ENCODE measurements around the gene FOXN1.
A peak's percentile ranks its signal among the peaks of the same experiment; 100 is the strongest.
"Not testable (repeated sequence)": the region's sequence is repeated elsewhere in the genome, so short reads cannot be mapped to it uniquely, and the experiment has no call there.

Gene FOXN1

DNA sequence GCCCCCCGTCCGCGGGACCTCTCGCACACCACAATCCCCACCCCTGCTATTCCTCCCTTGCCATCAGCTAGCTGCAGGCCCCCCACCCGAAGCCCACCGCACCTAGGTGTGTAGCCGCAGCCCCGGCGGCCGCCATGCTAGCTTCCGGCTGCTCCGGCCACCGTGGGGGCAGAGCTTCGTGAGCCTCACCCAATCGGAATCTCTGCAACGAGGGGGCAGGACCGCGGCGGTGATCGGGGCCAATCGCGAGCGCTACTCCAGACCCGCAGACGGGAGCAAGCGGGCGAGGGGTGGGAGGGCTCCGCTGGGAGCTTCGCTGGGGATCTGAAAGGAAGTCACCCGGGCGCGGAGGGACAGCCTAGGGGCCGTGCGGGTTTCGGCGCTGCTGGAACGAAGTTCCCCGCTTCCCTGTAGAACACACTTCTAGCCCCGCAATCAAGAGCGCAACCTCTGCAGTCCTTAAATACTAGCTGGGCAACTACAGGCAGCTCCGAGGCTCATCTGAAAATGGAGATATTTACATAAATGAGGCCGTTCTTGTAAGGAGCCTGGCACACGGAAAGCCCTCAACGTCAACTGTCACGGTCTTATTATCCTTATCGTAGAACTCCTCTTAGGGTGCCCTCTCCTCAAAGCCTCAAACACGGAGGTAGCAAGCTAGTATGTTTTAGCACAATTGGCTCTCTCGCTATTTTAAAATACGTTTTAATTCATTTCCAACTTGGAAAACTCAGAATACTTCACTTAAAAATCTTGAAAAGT, 65.4 kb downstream of the FOXN1 start, which contains the start of gene PIGS:
Gene PIGS (minus strand): TSS at position 164 of the 762 bp plus-strand sequence. CDS start 28 bp downstream, at position 136.
- peak; percentile 96 to 98 for DNase-seq (ENCODE audit: low read depth in 1 of 2, low spot score in 1 of 2)
- no peak for TF ChIP-seq JUND (IDR thresholded peaks at IDR 0.05; ENCODE audit: low read depth)
- in situ Hi-C loops (cut with HindIII; ENCODE audit: low pct_unique_long_range_greater_than_20kb, low sequenced_read_pairs), result no loop called here

DNA sequence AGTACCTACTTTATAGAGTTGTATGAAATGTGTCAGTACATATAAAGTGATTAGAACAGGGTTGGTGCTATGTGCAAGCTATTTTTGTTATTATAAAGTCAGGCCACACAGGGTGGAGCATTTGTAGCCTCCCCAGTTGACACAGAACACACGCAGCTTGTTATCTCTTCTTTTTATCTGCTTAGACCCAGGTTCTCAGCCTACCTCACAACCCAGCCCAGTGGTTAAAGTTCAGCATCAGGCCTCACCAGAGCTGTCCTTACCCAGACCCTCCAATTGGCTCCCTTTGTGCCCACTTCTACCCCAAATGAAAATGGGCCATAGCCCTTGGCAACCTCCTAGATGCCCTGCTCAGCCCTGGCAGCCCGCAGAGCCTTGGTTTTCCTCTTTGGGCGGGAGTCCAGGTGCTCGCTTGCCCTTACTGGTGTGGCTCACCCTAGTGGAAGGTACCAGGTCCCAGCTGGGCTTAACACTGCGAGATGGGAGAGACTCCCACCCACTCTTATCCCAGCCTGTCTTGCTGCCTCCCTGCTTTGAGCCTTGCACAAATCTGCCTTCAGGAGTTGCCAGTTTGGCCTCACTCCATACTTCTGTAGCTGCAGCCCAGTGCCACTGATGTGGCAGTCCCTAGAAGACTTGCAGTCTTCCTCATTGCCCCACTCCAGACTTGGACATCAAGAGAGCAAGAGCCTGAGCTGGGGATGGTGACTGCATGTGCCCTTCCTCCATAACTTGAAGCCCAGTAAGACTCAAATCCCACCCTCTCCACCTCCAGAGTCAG, 66.3 kb downstream of the FOXN1 start:
- no peak for DNase-seq (ENCODE audit: low read depth in 1 of 2, low spot score in 1 of 2)
- no peak for TF ChIP-seq JUND (IDR thresholded peaks at IDR 0.05; ENCODE audit: low read depth)
- in situ Hi-C loops (cut with HindIII; ENCODE audit: low pct_unique_long_range_greater_than_20kb, low sequenced_read_pairs), result no loop called here

DNA sequence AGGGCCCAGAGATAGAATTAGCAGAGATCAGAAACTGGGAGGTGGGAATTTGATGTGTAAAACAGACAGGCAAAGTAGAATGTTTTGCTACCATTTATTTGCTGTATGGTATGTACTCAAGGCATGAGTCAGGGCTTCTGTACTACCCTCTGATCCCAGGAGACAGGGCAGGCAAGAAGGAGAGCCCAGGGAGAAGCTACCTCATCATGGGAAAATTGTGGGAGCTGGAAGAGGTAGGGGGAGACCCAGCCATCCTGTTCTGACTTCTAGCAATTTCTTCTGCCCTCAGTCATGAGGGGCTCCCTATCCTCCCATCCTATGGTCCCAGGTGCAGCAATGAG, 66.9 kb downstream of the FOXN1 start:
- in situ Hi-C loops (cut with HindIII; ENCODE audit: low pct_unique_long_range_greater_than_20kb, low sequenced_read_pairs), result no loop called here
- DNase-seq (ENCODE audit: low read depth in 1 of 2, low spot score in 1 of 2), result no peak
- TF ChIP-seq JUND (IDR thresholded peaks at IDR 0.05; ENCODE audit: low read depth), result no peak

DNA sequence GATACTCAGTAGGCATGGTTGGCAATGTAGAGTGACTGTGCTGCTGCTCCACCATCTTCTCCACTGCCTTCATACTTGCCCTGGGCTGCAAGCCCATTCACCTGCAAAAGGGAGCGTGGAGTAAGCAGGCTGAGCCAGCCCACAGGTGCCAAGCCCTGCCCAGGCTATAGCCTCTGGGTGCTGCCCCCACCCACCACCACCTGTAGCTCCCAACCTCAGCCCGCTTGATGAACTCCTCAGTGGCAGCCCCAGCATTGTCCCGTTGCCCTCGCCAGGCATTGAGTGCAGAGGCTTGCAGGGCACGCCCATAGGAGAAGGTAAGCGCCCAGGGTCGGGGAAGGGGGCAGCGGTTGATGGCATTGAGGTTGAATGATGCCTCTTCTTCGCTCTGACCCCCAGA, 67.4 kb downstream of the FOXN1 start:
- in situ Hi-C loops (cut with HindIII; ENCODE audit: low pct_unique_long_range_greater_than_20kb, low sequenced_read_pairs), result no loop called here
- no peak for DNase-seq (ENCODE audit: low read depth in 1 of 2, low spot score in 1 of 2)
- TF ChIP-seq JUND (IDR thresholded peaks at IDR 0.05; ENCODE audit: low read depth), result no peak

DNA sequence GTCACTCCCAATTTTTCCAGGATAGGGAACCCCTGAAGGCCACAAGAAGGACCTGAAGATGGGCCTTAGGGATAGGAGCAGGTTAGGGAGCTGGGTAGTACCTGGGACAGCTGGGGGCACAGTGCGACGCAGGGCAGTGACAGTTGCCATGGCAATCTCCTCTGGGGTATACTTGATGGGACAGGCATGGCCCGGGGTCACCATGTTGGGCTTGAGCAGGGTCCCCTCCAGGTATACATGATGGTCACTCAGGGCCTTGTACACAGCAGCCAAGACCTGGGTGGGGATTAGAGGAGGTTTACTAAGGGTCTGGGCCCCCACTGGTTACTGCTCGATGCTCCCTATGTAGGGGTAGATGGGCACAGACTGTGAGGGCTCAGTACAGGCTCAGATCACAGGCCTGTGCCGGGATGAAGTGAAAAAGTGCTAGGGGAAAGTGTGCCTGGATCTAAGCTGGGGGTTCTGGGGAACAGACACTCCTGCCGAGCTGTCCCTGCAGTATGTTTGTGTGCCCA, 67.9 kb downstream of the FOXN1 start:
- DNase-seq (ENCODE audit: low read depth in 1 of 2, low spot score in 1 of 2), result no peak
- in situ Hi-C loops (cut with HindIII; ENCODE audit: low pct_unique_long_range_greater_than_20kb, low sequenced_read_pairs), result no loop called here
- TF ChIP-seq JUND (IDR thresholded peaks at IDR 0.05; ENCODE audit: low read depth), result no peak

DNA sequence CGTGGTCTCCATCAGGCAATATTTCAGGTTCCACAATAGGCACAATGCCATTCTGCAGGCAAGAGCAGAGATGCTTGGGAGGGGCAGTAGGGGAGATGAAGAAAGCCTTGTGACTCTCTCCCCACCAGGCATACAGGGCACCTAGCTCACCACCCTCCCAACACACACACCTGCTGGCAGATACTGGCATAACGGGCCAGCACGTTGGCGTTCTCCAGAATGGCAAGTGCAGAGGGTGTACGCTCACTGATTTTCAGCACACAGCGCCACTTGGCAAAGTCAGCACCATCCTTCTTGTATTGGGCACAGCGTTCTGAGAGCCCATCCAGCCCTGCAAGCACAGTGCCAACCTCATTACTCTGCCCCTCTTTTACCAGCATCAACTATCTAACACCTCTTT, 68.4 kb downstream of the FOXN1 start:
- DNase-seq (ENCODE audit: low read depth in 1 of 2, low spot score in 1 of 2), result peak in 1 of 2 experiments; percentile 41

DNA sequence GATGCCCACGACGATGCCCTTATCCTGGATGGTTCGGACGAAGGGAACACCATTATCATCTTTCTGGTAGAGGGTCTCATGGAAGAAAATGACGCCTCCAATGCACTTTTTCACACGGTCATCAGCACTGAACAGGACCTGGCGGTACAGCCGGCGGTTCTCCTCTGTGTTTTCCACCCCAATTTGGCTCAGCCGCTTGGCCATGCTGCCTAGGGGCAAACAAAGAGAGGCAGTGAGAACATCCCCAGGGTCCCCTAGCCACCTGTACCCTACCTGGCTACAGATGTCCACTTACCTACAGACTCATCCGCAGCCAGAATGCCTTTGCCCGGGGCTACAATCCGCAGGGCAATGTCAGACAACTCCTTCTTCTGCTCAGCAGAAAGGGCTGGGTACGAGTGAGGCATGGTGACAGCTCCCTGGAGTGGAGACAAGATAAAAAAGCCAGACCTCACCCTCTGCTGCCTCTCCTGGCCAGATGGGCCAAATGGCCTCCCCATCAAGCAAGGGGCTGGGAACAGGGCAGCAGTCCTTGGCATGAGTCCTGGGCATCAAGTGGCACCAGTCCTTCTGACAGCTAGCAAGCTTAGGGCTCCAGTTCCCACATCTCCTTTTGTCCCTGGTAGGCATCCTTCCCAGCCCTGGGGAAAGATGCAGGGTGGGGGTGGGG, 69.1 kb downstream of the FOXN1 start:
- in situ Hi-C loops (cut with HindIII; ENCODE audit: low pct_unique_long_range_greater_than_20kb, low sequenced_read_pairs), result no loop called here
- DNase-seq (ENCODE audit: low read depth in 1 of 2, low spot score in 1 of 2), result no peak
- no peak for TF ChIP-seq JUND (IDR thresholded peaks at IDR 0.05; ENCODE audit: low read depth)

More for the DNA sequence above, 68.4 kb downstream of the FOXN1 start:
- TF ChIP-seq JUND (IDR thresholded peaks at IDR 0.05; ENCODE audit: low read depth), result no peak
- in situ Hi-C loops (cut with HindIII; ENCODE audit: low pct_unique_long_range_greater_than_20kb, low sequenced_read_pairs), result no loop called here

DNA sequence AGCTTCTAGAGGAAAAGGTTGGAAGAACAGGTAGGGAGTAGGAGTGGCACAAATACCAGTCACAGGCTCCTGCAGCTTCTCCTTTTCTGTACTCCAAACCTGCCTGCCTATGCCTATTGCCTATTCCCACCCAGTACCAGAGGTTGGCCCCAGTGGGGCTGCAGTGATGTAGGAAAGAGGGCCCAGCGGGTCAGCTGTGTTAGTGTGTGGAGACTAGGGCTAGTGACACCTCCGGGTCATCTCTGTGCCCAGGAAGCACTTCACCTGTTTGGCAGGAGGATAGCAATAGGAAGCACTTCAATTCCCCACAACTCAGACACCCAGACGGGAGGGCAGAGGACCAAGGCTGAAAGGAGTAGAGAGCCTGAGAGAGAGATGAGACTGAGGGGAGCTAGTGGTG, 69.9 kb downstream of the FOXN1 start:
- in situ Hi-C loops (cut with HindIII; ENCODE audit: low pct_unique_long_range_greater_than_20kb, low sequenced_read_pairs); DNase-seq (ENCODE audit: low read depth in 1 of 2, low spot score in 1 of 2): not testable (repeated sequence)

DNA sequence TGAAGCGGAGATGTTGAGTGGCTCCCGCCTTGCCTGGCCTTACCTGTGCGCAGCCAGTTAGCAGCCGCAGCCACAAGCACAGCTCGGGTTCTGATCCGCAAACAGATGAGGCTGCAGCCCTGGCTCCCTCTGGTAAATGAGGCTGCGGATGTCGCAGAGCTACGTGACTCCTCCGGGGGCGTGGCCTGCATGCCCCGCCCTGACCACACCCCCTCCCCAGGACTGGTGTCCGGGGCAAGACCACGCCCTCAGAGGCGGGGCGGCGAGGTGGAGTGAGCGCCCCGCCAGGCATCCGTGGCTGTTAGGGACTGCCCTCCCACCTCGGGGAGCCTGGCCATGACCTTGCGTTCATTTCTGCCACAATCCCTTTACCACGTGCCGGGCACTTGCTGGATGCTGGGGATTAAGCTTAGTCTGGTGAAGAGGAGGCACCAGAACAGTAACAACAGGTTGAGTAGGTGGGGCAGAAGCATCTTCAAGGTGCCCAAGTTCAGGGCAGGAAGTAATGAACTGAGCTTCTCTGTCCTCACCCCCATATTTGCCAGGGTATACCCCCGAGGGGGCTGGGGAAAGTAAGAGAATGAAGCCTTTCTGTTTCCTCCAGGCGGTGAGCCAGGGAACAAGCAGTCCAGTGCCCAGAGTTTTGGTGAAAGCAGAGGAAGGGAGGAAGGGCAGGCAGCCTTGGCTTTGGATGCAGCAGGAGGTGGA, 70.8 kb downstream of the FOXN1 start, which contains the start of gene ALDOC:
Gene ALDOC (minus strand): TSS at position 138 of the 708 bp plus-strand sequence. CDS start 1,363 bp downstream, outside the sequence.
- DNase-seq (ENCODE audit: low read depth in 1 of 2, low spot score in 1 of 2), result peak; percentile 97 to 98
- no peak for TF ChIP-seq JUND (IDR thresholded peaks at IDR 0.05; ENCODE audit: low read depth)
- in situ Hi-C loops (cut with HindIII; ENCODE audit: low pct_unique_long_range_greater_than_20kb, low sequenced_read_pairs), result no loop called here

DNA sequence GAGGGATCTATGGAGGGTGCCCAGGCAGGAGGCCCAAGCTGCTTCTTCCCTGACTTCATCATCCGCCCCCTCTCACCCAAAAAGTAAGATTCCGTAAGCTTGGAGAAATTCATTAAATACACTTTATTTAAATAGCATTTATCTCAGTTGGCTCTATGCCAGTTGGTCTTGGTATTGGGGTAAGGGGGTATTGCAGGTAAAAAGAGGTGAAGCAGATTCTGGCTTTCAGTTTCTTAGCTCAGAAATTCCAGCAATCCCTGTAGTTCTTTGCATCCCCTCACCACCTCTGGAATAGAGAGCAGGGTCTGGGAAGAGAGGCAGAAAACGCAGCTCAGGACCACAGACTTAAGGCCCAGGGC, 71.3 kb downstream of the FOXN1 start:
- no peak for DNase-seq (ENCODE audit: low read depth in 1 of 2, low spot score in 1 of 2)
- TF ChIP-seq JUND (IDR thresholded peaks at IDR 0.05; ENCODE audit: low read depth), result no peak
- in situ Hi-C loops (cut with HindIII; ENCODE audit: low pct_unique_long_range_greater_than_20kb, low sequenced_read_pairs), result no loop called here

DNA sequence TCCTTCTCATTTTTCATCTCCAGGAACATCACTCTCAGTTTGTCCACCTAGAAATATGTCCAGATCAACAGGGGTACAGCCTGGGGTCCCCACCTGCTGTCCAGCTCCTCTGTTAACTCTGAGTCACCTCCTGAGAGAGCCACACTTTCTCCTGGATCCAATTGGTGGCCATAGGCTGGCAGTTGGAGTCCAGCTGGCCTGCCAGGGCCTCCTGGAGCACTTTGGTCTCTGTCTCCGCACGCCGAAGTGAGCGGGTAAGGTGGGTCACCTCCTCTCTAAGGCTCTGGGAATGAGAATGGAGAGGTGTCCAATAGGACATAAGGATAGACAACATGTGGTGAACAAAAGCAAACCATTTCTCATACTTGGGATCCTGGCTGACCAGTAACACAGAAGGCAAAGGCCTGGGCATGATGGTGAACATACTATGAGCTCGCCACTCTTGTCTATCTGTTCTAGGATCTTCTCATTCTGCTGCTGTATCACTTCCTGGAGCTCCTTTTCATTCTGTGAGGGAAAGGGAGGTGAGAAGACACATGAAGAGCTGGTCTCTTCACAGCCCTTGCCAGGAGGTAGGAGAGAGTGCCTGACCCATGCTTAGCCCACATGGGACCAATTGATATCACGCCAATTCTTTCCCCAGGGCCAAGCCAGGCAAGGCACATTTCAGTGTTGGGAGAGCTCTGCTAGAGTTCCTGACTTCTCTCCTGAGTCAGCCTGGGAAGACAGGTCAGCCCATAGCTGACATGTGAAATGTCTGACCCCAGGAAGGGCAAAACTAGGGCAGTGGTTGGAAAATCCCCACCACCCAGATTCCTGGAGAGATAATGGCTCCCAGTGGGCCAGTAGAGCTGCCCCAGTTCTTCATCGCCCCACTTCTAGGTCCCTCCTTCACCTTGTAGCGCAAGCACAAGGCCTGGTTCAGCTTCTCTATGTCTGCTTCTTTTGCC, 72.4 kb downstream of the FOXN1 start:
- no peak for TF ChIP-seq JUND (IDR thresholded peaks at IDR 0.05; ENCODE audit: low read depth)
- in situ Hi-C loops (cut with HindIII; ENCODE audit: low pct_unique_long_range_greater_than_20kb, low sequenced_read_pairs), result no loop called here
- DNase-seq (ENCODE audit: low read depth in 1 of 2, low spot score in 1 of 2), result no peak

Data from T47D (cell line).